Measurements from ENCODE around the gene LIF. TPM values are rescaled to one million over a fixed set of nuclear protein-coding genes. Genes with fewer than 3 reads are reported as not detected.

Gene LIF
- total RNA-seq, 1 donor from 2014 or later, result 18.9 TPM

DNA sequence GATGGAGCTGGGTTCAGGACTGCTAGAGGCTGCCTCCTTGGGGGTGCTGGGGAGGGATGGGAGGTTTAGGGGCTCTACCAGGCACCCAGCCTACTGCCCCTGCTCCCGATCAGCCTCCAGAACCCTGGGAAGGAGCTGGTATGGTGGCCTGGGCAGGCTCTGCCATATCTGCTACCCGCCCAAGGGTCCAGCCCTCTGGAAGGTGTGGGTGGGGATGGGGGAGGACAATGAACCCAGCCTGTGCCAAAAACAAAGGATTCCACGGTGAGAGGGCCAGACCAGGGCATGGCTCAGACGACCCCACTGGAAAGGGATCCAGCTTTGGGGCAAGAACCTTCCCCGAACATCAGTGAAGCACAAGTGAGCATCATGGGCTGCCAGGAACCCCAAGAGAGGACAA, 39.8 kb upstream of the LIF start:
- no peak for DNase-seq (ENCODE audit: low spot score)
- no peak overlapping the region for H3K4me3 Mint-ChIP-seq (ENCODE audit: unreplicated experiment)

DNA sequence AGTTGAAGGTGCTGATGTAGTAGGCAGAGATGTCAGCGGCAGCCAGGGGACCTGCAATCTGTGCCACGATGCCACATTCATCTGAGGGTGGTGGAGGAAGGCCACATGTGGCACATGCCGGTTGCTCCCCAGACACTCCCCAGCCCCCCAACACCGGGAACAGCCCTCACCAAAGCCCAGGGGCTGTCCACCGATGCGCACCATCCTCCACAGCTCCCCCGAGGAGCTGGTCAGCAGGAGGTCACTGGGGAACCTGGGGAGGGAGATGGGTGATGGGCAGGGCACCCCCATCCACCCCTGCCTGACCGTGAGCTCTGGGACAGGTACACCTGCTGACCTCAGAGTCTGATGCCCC, 39.3 kb upstream of the LIF start:
- H3K4me1 Mint-ChIP-seq (ENCODE audit: low read depth), result peaks cover 21% of the 10 kb centered on the region
- H3K27ac Mint-ChIP-seq (ENCODE audit: unreplicated experiment), result no peak overlapping the region
- peaks cover 10% of the 10 kb centered on the region for H3K36me3 Mint-ChIP-seq (ENCODE audit: low read depth)
- no peak for DNase-seq (ENCODE audit: low spot score)
- TF ChIP-seq, protein P1, sequence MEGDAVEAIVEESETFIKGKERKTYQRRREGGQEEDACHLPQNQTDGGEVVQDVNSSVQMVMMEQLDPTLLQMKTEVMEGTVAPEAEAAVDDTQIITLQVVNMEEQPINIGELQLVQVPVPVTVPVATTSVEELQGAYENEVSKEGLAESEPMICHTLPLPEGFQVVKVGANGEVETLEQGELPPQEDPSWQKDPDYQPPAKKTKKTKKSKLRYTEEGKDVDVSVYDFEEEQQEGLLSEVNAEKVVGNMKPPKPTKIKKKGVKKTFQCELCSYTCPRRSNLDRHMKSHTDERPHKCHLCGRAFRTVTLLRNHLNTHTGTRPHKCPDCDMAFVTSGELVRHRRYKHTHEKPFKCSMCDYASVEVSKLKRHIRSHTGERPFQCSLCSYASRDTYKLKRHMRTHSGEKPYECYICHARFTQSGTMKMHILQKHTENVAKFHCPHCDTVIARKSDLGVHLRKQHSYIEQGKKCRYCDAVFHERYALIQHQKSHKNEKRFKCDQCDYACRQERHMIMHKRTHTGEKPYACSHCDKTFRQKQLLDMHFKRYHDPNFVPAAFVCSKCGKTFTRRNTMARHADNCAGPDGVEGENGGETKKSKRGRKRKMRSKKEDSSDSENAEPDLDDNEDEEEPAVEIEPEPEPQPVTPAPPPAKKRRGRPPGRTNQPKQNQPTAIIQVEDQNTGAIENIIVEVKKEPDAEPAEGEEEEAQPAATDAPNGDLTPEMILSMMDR (IDR thresholded peaks at IDR 0.05), result no peak
- H3K27me3 Mint-ChIP-seq (ENCODE audit: low read depth), result no peaks in the 10 kb centered on the region
- no peaks in the 10 kb centered on the region for H3K9me3 Mint-ChIP-seq (ENCODE audit: low read depth)
- H3K4me3 Mint-ChIP-seq (ENCODE audit: unreplicated experiment), result no peak overlapping the region

More for the DNA sequence above, 39.8 kb upstream of the LIF start:
- Mint-ChIP-seq H3K4me1 (ENCODE audit: low read depth) (peaks cover 26% of the 10 kb centered on the region), H3K36me3 (ENCODE audit: low read depth) (peaks cover 10% of the 10 kb centered on the region), H3K27me3 (ENCODE audit: low read depth) (no peaks in the 10 kb centered on the region), H3K27ac (ENCODE audit: unreplicated experiment) (no peak overlapping the region), H3K9me3 (ENCODE audit: low read depth) (no peaks in the 10 kb centered on the region)
- TF ChIP-seq, protein P1 (IDR thresholded peaks at IDR 0.05), result no peak

DNA sequence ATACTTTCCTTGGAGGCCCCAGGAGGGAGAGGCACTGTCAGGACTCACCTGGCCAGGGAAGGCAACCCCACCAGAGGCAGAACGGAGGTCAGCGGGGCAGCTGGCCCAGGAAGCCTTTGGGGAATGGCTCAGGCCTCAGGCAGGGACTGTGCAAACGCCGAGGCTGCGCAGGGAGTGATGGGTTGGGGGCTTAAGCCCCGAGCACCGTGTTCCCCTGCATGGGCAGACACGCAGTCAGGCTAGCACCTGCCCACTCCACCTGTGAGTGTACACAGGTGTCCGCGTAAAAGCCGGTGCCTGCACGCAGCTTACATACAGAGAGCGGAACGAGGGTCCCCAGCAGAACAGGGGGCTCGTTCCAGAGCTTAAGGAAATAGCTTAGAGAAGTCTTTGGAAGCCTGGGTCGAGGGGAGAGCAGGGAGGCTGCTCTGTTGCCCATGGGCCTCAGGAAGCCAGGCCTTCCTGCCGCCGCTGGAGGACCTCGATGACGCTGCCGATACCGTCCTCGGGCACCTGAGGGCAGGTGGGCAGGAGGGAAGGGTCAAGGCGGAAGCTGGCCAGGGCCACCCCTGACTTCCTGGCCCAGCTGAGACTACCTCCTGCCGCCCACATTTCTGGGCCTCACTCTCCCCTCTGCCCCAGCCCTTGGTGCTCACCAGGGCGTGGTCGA, 38.8 kb upstream of the LIF start:
- Mint-ChIP-seq H3K27ac (ENCODE audit: unreplicated experiment) (no peak overlapping the region), H3K4me1 (ENCODE audit: low read depth) (peaks cover 18% of the 10 kb centered on the region), H3K36me3 (ENCODE audit: low read depth) (peaks cover 10% of the 10 kb centered on the region), H3K9me3 (ENCODE audit: low read depth) (no peaks in the 10 kb centered on the region), H3K4me3 (ENCODE audit: unreplicated experiment) (no peak overlapping the region), H3K27me3 (ENCODE audit: low read depth) (no peaks in the 10 kb centered on the region)
- no peak for DNase-seq (ENCODE audit: low spot score)
- TF ChIP-seq, protein P1 (IDR thresholded peaks at IDR 0.05), result no peak

DNA sequence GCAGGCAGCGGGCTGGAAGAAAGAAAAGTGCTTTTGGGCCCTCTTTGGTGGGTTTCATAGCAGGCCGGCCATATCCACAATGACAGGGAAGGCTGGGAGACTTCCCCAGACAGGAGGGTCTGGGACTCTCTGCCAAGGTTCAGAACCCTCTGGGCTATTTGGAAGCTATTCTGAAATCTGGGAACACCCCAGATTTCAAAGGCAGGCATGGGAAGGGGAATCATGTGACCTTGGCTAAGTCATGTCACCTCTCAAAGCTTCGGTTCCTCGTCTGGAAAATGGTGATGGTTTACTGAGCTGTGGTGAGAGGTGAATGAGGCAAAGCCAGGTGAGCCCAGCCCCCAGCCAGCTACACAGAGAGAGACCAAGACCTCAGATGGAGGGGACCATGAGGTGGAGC, 38.1 kb upstream of the LIF start:
- H3K4me3 Mint-ChIP-seq (ENCODE audit: unreplicated experiment), result no peak overlapping the region

DNA sequence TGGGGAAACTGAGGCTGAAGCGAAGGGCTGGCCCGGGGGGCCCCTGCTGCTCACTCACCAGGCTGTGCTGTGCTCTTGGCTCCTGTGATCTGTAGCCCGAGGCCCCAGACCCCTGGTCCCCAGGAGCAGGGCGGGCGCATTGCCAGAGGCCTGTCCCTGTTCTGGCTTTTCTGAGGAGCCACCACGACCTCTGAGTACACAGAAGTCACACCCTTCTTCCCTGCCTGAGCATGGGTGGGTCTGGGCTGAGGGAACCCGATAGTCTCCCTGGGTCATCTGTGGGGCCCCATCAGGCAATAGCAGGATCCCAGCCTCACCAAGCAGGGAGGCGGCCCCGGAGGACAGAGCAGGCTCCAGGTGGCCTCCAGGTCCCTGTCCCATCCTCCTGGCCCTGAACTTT, 37.6 kb upstream of the LIF start:
- Mint-ChIP-seq H3K27me3 (ENCODE audit: low read depth) (no peaks in the 10 kb centered on the region), H3K9me3 (ENCODE audit: low read depth) (no peaks in the 10 kb centered on the region), H3K27ac (ENCODE audit: unreplicated experiment) (no peak overlapping the region), H3K4me3 (ENCODE audit: unreplicated experiment) (no peak overlapping the region), H3K4me1 (ENCODE audit: low read depth) (peaks cover 11% of the 10 kb centered on the region), H3K36me3 (ENCODE audit: low read depth) (peaks cover 10% of the 10 kb centered on the region)
- no peak for DNase-seq (ENCODE audit: low spot score)
- TF ChIP-seq, protein P1 (IDR thresholded peaks at IDR 0.05), result no peak

More for the DNA sequence above, 38.1 kb upstream of the LIF start:
- peaks cover 12% of the 10 kb centered on the region for H3K4me1 Mint-ChIP-seq (ENCODE audit: low read depth)
- TF ChIP-seq, protein P1 (IDR thresholded peaks at IDR 0.05), result no peak
- peaks cover 10% of the 10 kb centered on the region for H3K36me3 Mint-ChIP-seq (ENCODE audit: low read depth)
- H3K9me3 Mint-ChIP-seq (ENCODE audit: low read depth), result no peaks in the 10 kb centered on the region
- no peaks in the 10 kb centered on the region for H3K27me3 Mint-ChIP-seq (ENCODE audit: low read depth)
- H3K27ac Mint-ChIP-seq (ENCODE audit: unreplicated experiment), result no peak overlapping the region
- DNase-seq (ENCODE audit: low spot score), result no peak
